Adrenal gland (tissue), 5 donors: ENCODE results near the gene ATP8B1.

Experiments
- POLR2A ChIP-seq, 2 donors: fragments of 450-650 bp; IDR thresholded peaks; one replicate each; pipeline ENCODE4 v1.6.1; 2017; ENCODE audit warnings: antibody characterized with exemption in 2 of 2, mild to moderate bottlenecking in 2 of 2, moderate library complexity in 1 of 2
- TF ChIP-seq, protein P1 (sequence below), 6 experiments: fragments of 450-650 bp in 4 of 6; fragments of 200-600 bp in 2 of 6; sonication (generic) in 1 of 6; IDR thresholded peaks; 1 replicate in 5 of 6; 2 replicates in 1 of 6; pipeline versions ENCODE4 v1.5.1 to v1.8.0; 2016 to 2021; ENCODE audit warnings: antibody characterized with exemption in 6 of 6, mild to moderate bottlenecking in 2 of 6, moderate library complexity in 1 of 6
- donor health status: DM: no; HTN: no; CAD: no.

DNA sequence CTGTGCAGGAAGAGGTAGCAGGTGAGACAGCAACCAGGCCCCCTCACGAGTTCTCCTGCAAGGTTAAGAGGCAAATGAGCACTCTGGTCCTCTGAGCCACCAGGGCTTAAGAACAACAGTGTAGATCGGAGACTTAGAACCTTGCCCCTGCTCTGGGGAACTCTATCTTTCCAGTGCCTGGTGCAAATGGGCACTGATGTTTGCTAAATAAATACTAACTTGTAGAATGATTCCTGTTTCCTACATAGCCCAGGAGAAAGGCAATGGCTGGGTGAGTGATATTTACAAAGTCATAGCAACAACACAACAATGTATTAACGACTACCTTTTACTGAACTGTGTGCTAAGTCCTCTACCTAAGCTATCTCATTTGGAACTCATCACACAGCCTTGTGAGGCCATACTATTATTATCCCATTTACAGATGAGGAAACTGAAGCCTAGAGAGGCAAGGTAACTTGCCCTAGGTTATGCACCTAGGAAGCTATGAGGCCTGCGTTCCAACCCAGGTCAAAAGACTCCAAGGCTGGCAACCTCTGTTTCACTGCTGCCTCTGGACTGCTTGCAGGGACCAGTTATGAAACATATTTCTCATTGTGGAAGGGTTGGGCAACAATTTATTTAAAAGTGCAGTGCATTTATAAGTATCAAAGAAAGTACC, 4.3 kb downstream of the ATP8B1 start:
- TF ChIP-seq, protein P1, sequence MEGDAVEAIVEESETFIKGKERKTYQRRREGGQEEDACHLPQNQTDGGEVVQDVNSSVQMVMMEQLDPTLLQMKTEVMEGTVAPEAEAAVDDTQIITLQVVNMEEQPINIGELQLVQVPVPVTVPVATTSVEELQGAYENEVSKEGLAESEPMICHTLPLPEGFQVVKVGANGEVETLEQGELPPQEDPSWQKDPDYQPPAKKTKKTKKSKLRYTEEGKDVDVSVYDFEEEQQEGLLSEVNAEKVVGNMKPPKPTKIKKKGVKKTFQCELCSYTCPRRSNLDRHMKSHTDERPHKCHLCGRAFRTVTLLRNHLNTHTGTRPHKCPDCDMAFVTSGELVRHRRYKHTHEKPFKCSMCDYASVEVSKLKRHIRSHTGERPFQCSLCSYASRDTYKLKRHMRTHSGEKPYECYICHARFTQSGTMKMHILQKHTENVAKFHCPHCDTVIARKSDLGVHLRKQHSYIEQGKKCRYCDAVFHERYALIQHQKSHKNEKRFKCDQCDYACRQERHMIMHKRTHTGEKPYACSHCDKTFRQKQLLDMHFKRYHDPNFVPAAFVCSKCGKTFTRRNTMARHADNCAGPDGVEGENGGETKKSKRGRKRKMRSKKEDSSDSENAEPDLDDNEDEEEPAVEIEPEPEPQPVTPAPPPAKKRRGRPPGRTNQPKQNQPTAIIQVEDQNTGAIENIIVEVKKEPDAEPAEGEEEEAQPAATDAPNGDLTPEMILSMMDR (IDR thresholded peaks at IDR 0.05): no peak
- no peak for TF ChIP-seq POLR2A (IDR thresholded peaks at IDR 0.05)
